ELR (cell line): ENCODE measurements around the gene B3GALT6.

ENCODE experiments used
- DNase-seq: peaks from one replicate; pipeline ENCODE4 v3.0.0-alpha.2; 2015; ENCODE audit warnings: low read depth

Gene B3GALT6

GRCh38 chr1:1202831-1203560, 29.0 kb upstream of the B3GALT6 start:
- DNase-seq = no peak

GRCh38 chr1:1203561-1204424, 28.2 kb upstream of the B3GALT6 start:
- no peak for DNase-seq

- DNase-seq = no peak
Measured at GRCh38 chr1:1204425-1204920, 27.6 kb upstream of the B3GALT6 start.

- no peak for DNase-seq
Measured at GRCh38 chr1:1204998-1205768, 26.9 kb upstream of the B3GALT6 start.

- no peak for DNase-seq
Measured at GRCh38 chr1:1205769-1206375, 26.2 kb upstream of the B3GALT6 start.

- DNase-seq = no peak
Measured at GRCh38 chr1:1206376-1206965, 25.6 kb upstream of the B3GALT6 start, which contains the start of gene TNFRSF18. Gene TNFRSF18, minus strand, starts transcription at chr1:1206592. Its CDS starts 21 bp downstream, at chr1:1206571.

- DNase-seq = no peak
Measured at GRCh38 chr1:1206966-1207531, 25.0 kb upstream of the B3GALT6 start.

- no peak for DNase-seq
Measured at GRCh38 chr1:1207571-1207892, 24.5 kb upstream of the B3GALT6 start.

GRCh38 chr1:1208713-1209433, 23.2 kb upstream of the B3GALT6 start:
- DNase-seq = no peak

- no peak for DNase-seq
Measured at GRCh38 chr1:1210726-1211540, 21.1 kb upstream of the B3GALT6 start.

GRCh38 chr1:1211541-1212441, 20.2 kb upstream of the B3GALT6 start:
- DNase-seq = no peak

- DNase-seq = no peak
Measured at GRCh38 chr1:1212780-1213344, 19.2 kb upstream of the B3GALT6 start.

GRCh38 chr1:1213345-1214265, 18.4 kb upstream of the B3GALT6 start, which contains the start of gene TNFRSF4:
Gene TNFRSF4, minus strand, starts transcription at chr1:1214153. Its CDS starts 26 bp downstream, at chr1:1214127.
- no peak for DNase-seq

- no peak for DNase-seq
Measured at GRCh38 chr1:1215080-1215676, 16.9 kb upstream of the B3GALT6 start.

GRCh38 chr1:1215881-1216605, 16.0 kb upstream of the B3GALT6 start:
- no peak for DNase-seq
